Dedifferentiated amniotic fluid mesenchymal stem cell (primary cell): ENCODE results near the gene USP3.

Source experiments
- DNase-seq: peaks from one replicate; pipeline ENCODE4 v3.0.0-alpha.2; 2016; ENCODE audit errors: extremely low spot score

USP3 gene

GRCh38 chr15:63593705-63594671, 89.6 kb downstream of the USP3 start:
- no peak for DNase-seq

GRCh38 chr15:63595065-63595464, 90.7 kb downstream of the USP3 start:
- no peak for DNase-seq

- no peak for DNase-seq
These were observed 91.3 kb downstream of the USP3 start for GRCh38 chr15:63595688-63596087.

GRCh38 chr15:63596676-63597037, 92.3 kb downstream of the USP3 start:
- DNase-seq = no peak

GRCh38 chr15:63597038-63597790, 92.8 kb downstream of the USP3 start, which contains the start of gene FBXL22:
Gene FBXL22, plus strand, starts transcription at chr15:63597387. Its CDS starts 6 bp downstream, at chr15:63597393.
- DNase-seq = no peak

- no peak for DNase-seq
These were observed 93.4 kb downstream of the USP3 start for GRCh38 chr15:63597821-63598220.

GRCh38 chr15:63598473-63599400, 94.3 kb downstream of the USP3 start:
- no peak for DNase-seq

- no peak for DNase-seq
These were observed 95.1 kb downstream of the USP3 start for GRCh38 chr15:63599401-63600000.

- no peak for DNase-seq
These were observed 95.7 kb downstream of the USP3 start for GRCh38 chr15:63600001-63600615.

GRCh38 chr15:63600616-63601025, 96.2 kb downstream of the USP3 start:
- DNase-seq = peak; percentile 84

GRCh38 chr15:63601026-63601703, 96.8 kb downstream of the USP3 start:
- DNase-seq = no peak

- DNase-seq = no peak
These were observed 97.4 kb downstream of the USP3 start for GRCh38 chr15:63601704-63602185.

- DNase-seq = no peak
These were observed 98.2 kb downstream of the USP3 start for GRCh38 chr15:63602595-63602994.

- no peak for DNase-seq
These were observed 99.1 kb downstream of the USP3 start for GRCh38 chr15:63603516-63603915.

GRCh38 chr15:63604281-63604680, 99.9 kb downstream of the USP3 start:
- DNase-seq = no peak

- no peak for DNase-seq
These were observed 100.6 kb downstream of the USP3 start for GRCh38 chr15:63605036-63605435.

- DNase-seq = no peak
These were observed 101.4 kb downstream of the USP3 start for GRCh38 chr15:63605816-63606215.

GRCh38 chr15:63606308-63606707, 101.9 kb downstream of the USP3 start:
- DNase-seq = no peak

GRCh38 chr15:63608989-63609388, 104.6 kb downstream of the USP3 start:
- DNase-seq = no peak

- DNase-seq = no peak
These were observed 105.1 kb downstream of the USP3 start for GRCh38 chr15:63609448-63609847.
